HEK293 (cell line): ENCODE measurements around the gene BSCL2.

Experiments used
- EGR2 ChIP-seq: fragments of 450-650 bp; formaldehyde crosslinking; IDR thresholded peaks from 2 replicates; pipeline ENCODE4 v1.5.1; 2016; ENCODE audit warnings: low read depth, missing biosample characterization, missing genetic modification characterization
- GLIS1 ChIP-seq: fragments of 450-650 bp; formaldehyde crosslinking; IDR thresholded peaks from 2 replicates; pipeline ENCODE4 v1.5.1; 2016; ENCODE audit warnings: missing biosample characterization, missing genetic modification characterization
- HIC1 ChIP-seq: fragments of 450-650 bp; formaldehyde crosslinking; IDR thresholded peaks from 2 replicates; pipeline ENCODE4 v1.5.1; 2016; ENCODE audit warnings: missing biosample characterization, missing genetic modification characterization
- IKZF3 ChIP-seq: fragments of 450-650 bp; IDR thresholded peaks from 2 replicates; pipeline ENCODE4 v1.5.0; 2018; ENCODE audit warnings: missing biosample characterization, mild to moderate bottlenecking, missing genetic modification characterization, moderate library complexity
- KLF1 ChIP-seq: fragments of 450-650 bp; formaldehyde crosslinking; IDR thresholded peaks from 2 replicates; pipeline ENCODE4 v1.5.1; 2016; ENCODE audit warnings: missing biosample characterization, missing genetic modification characterization
- KLF10 ChIP-seq: fragments of 450-650 bp; IDR thresholded peaks from 2 replicates; pipeline ENCODE4 v1.5.1; 2018; ENCODE audit warnings: missing biosample characterization, mild to moderate bottlenecking, missing genetic modification characterization
- RBAK ChIP-seq: fragments of 450-650 bp; formaldehyde crosslinking; IDR thresholded peaks from 2 replicates; pipeline ENCODE4 v1.5.1; 2016; ENCODE audit warnings: missing biosample characterization, missing genetic modification characterization
- SP2 ChIP-seq: fragments of 450-650 bp; formaldehyde crosslinking; IDR thresholded peaks from 2 replicates; pipeline ENCODE4 v1.5.1; 2016; ENCODE audit warnings: missing biosample characterization, missing genetic modification characterization
- TCF7L2 ChIP-seq: IDR thresholded peaks from 2 replicates; pipeline ENCODE4 v1.6.1; 2011; ENCODE audit warnings: low read depth, mild to moderate bottlenecking, inconsistent platforms, low read length, moderate library complexity, borderline replicate concordance
- TRIM28 ChIP-seq: IDR thresholded peaks from 2 replicates; pipeline ENCODE4 v1.6.1; 2011; ENCODE audit warnings: low read length, control low read depth, borderline replicate concordance
- WT1 ChIP-seq: fragments of 450-650 bp; formaldehyde crosslinking; IDR thresholded peaks from 2 replicates; pipeline ENCODE4 v1.5.1; 2016; ENCODE audit warnings: missing biosample characterization, missing genetic modification characterization
- ZBTB26 ChIP-seq: fragments of 450-650 bp; formaldehyde crosslinking; optimal IDR thresholded peaks from 2 replicates; pipeline ENCODE3; 2016; ENCODE audit warnings: missing biosample characterization, mild to moderate bottlenecking, missing genetic modification characterization
- ZEB2 ChIP-seq: fragments of 450-650 bp; formaldehyde crosslinking; IDR thresholded peaks from 2 replicates; pipeline ENCODE4 v1.5.1; 2016; ENCODE audit warnings: missing biosample characterization, missing genetic modification characterization
- ZIC2 ChIP-seq: fragments of 450-650 bp; formaldehyde crosslinking; IDR thresholded peaks from 2 replicates; pipeline ENCODE4 v1.5.1; 2016; ENCODE audit warnings: missing biosample characterization, missing genetic modification characterization
- ZNF175 ChIP-seq: fragments of 450-650 bp; formaldehyde crosslinking; IDR thresholded peaks from 2 replicates; pipeline ENCODE4 v1.5.1; 2016; ENCODE audit warnings: missing biosample characterization, missing genetic modification characterization
- ZNF324 ChIP-seq: fragments of 450-650 bp; formaldehyde crosslinking; IDR thresholded peaks from 2 replicates; pipeline ENCODE4 v1.5.1; 2016; ENCODE audit warnings: missing biosample characterization, missing genetic modification characterization
- ZNF335 ChIP-seq: fragments of 450-650 bp; formaldehyde crosslinking; conservative IDR thresholded peaks from 2 replicates; pipeline ENCODE4 v1.5.1; 2016; ENCODE audit warnings: missing biosample characterization, missing genetic modification characterization
- ZNF341 ChIP-seq: fragments of 450-650 bp; formaldehyde crosslinking; IDR thresholded peaks from 2 replicates; pipeline ENCODE4; 2016; ENCODE audit warnings: low read depth, missing biosample characterization, missing genetic modification characterization
- ZNF391 ChIP-seq: fragments of 450-650 bp; formaldehyde crosslinking; IDR thresholded peaks from 2 replicates; pipeline ENCODE4 v1.5.1; 2016; ENCODE audit warnings: low read depth, missing biosample characterization, missing genetic modification characterization, borderline replicate concordance
- ZNF398 ChIP-seq: fragments of 450-650 bp; formaldehyde crosslinking; IDR thresholded peaks from 2 replicates; pipeline ENCODE4 v1.5.1; 2017; ENCODE audit warnings: missing biosample characterization, missing genetic modification characterization
- ZNF561 ChIP-seq: fragments of 450-650 bp; IDR thresholded peaks from 2 replicates; pipeline ENCODE4 v1.5.1; 2018; ENCODE audit warnings: missing biosample characterization, missing genetic modification characterization, borderline replicate concordance
- ZNF600 ChIP-seq: fragments of 450-650 bp; formaldehyde crosslinking; IDR thresholded peaks from 2 replicates; pipeline ENCODE4 v1.5.1; 2016; ENCODE audit warnings: missing biosample characterization, missing genetic modification characterization
- ZNF610 ChIP-seq: fragments of 450-650 bp; formaldehyde crosslinking; IDR thresholded peaks from 2 replicates; pipeline ENCODE4 v1.5.1; 2016; ENCODE audit warnings: missing biosample characterization, missing genetic modification characterization, borderline replicate concordance
- ZNF629 ChIP-seq: fragments of 450-650 bp; formaldehyde crosslinking; IDR thresholded peaks from 2 replicates; pipeline ENCODE4 v1.5.1; 2017; ENCODE audit warnings: missing biosample characterization, missing genetic modification characterization
- ZNF776 ChIP-seq: fragments of 450-650 bp; formaldehyde crosslinking; IDR thresholded peaks from 2 replicates; pipeline ENCODE4 v1.5.0; 2017; ENCODE audit warnings: missing biosample characterization, missing genetic modification characterization, borderline replicate concordance
- ZNF777 ChIP-seq: fragments of 450-650 bp; formaldehyde crosslinking; IDR thresholded peaks from 2 replicates; pipeline ENCODE4 v1.5.1; 2017; ENCODE audit warnings: missing biosample characterization, missing genetic modification characterization, borderline replicate concordance
- ZNF843 ChIP-seq: fragments of 450-650 bp; formaldehyde crosslinking; IDR thresholded peaks from 2 replicates; pipeline ENCODE4 v1.5.1; 2016; ENCODE audit warnings: missing biosample characterization, missing genetic modification characterization
- ZSCAN16 ChIP-seq: fragments of 450-650 bp; formaldehyde crosslinking; IDR thresholded peaks from 2 replicates; pipeline ENCODE4 v1.5.1; 2016; ENCODE audit warnings: missing biosample characterization, missing genetic modification characterization
- ZSCAN23 ChIP-seq: fragments of 450-650 bp; formaldehyde crosslinking; IDR thresholded peaks from 2 replicates; pipeline ENCODE4 v1.5.1; 2016; ENCODE audit warnings: missing biosample characterization, missing genetic modification characterization
- ZSCAN30 ChIP-seq: fragments of 450-650 bp; IDR thresholded peaks from 2 replicates; pipeline ENCODE4 v1.5.1; 2018; ENCODE audit warnings: missing biosample characterization, mild to moderate bottlenecking, missing genetic modification characterization, moderate library complexity
- ZXDB ChIP-seq: fragments of 450-650 bp; formaldehyde crosslinking; IDR thresholded peaks from 2 replicates; pipeline ENCODE4 v1.5.1; 2016; ENCODE audit warnings: missing biosample characterization, missing genetic modification characterization
- TF ChIP-seq, protein P1 (sequence below): fragments of 450-650 bp; formaldehyde crosslinking; IDR thresholded peaks from 2 replicates; pipeline ENCODE4 v1.5.1; 2017; ENCODE audit warnings: missing biosample characterization, missing genetic modification characterization

Gene BSCL2

DNA sequence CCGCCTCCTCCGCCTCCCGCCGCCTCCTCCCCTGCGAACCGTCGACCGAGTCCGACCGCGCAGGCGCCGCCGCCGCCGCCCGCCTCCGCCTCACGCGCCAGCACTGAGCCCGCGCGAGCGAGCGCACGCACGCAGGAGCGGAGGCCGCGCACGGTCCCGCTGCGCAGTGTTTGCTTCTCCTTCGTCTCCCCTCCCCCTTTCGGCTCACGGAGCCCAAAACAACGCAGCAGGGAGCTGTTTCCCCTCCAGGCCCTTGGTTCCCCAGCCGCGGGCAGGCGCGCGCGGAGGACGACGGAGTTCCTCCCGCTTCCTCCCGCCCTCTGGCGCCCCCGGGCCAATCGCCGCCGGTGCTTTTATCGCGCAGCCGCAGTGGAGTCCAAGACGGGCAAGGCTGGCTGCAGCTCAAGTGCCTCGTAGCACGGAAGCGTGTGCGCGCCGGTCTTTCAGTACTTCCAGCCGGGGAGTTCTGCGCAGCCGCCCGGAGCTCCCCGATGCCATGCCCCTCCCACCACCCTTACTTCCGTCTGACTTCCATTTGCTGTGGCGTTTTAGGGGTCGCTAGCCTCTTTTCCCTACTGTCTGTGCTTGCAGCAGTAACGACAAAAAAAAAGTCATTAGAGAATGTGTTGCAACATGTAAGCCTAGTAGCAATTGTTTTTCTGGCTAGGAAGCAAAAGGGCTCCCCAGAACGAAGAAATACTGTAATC lies 20.1 kb upstream of the BSCL2 start, which contains the start of gene HNRNPUL2 (continued):
- TF ChIP-seq ZEB2 (peak; percentile 90), IKZF3 (tag by site-specific recombination) (peak; percentile 93), ZNF398 (tag by site-specific recombination) (peak; percentile 84), ZNF777 (no peak), TRIM28 (peak; percentile 51; the same call in 1 of the 2 replicates), ZSCAN16 (no peak), ZNF391 (0 out of 2 replicates have a peak, but pooled peaks have one; percentile 42), ZNF335 (peak; percentile 78), ZNF324 (peak; percentile 79; the same call in 1 of the 2 replicates), GLIS1 (tag by site-specific recombination) (peak; percentile 43; the same call in 1 of the 2 replicates), ZNF629 (tag by site-specific recombination) (peak; percentile 46; the same call in 1 of the 2 replicates), ZSCAN23 (tag by site-specific recombination) (no peak), ZNF776 (tag by site-specific recombination) (peak; percentile 99), SP2 (tag by site-specific recombination) (peak; percentile 74), ZNF843 (peak; percentile 75), EGR2 (tag by site-specific recombination) (peak; percentile 16; the same call in 1 of the 2 replicates), HIC1 (peak; percentile 79), ZIC2 (peak; percentile 85), ZBTB26 (tag by site-specific recombination) (peak; percentile 90), KLF1 (peak; percentile 20; the same call in 1 of the 2 replicates), ZXDB (tag by site-specific recombination) (peak; percentile 83), ZNF175 (tag by site-specific recombination) (no peak), RBAK (no peak), ZNF561 (peak; percentile 92), KLF10 (tag by site-specific recombination) (peak; percentile 16; the same call in 1 of the 2 replicates), ZNF341 (peak; percentile 33; the same call in 1 of the 2 replicates), TCF7L2 (no peak), WT1 (tag by site-specific recombination) (peak; percentile 37; the same call in 1 of the 2 replicates), ZNF610 (tag by site-specific recombination) (peak; percentile 58; the same call in 1 of the 2 replicates), ZNF600 (tag by site-specific recombination) (0 out of 2 replicates have a peak, but pooled peaks have one; percentile 53), ZSCAN30 (tag by site-specific recombination) (peak; percentile 83)
- TF ChIP-seq, protein P1, sequence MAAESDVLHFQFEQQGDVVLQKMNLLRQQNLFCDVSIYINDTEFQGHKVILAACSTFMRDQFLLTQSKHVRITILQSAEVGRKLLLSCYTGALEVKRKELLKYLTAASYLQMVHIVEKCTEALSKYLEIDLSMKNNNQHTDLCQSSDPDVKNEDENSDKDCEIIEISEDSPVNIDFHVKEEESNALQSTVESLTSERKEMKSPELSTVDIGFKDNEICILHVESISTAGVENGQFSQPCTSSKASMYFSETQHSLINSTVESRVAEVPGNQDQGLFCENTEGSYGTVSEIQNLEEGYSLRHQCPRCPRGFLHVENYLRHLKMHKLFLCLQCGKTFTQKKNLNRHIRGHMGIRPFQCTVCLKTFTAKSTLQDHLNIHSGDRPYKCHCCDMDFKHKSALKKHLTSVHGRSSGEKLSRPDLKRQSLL (tag by site-specific recombination): peak; percentile 81
